ENCODE measurements around the gene SNED1.
"Not testable (repeated sequence)": the region's sequence is repeated elsewhere in the genome, so short reads cannot be mapped to it uniquely, and the experiment has no call there.

The SNED1 gene

DNA sequence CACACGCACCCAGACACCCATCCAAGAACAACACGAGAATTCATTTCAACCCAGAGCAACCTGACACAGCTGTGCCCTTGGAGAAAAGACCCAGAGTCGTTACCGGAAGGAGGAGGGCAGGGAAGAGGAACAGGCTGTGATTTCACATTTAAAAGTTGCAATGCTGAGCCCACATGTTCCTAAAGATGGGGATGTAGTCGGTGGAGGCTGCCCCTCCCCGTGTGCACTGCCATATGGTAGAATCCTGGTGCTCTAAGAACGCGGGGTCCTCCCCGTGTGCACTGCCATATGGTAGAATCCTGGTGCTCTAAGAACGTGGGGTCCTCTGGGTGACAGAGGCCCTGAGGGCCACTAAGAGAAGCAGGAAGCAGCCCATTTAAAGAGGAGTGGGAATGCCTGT is 92.8 kb downstream of the SNED1 start:
- H4K20me1 ChIP-seq (ENCODE audit: control insufficient read depth, insufficient read depth, low read depth, low read length) = 0 out of 2 replicates have a peak, but pooled peaks cover 6% of the 10 kb centered on the region
- H3K9me2 ChIP-seq (replicated peaks; ENCODE audit: control insufficient read depth, low read length) = no peaks in the 10 kb centered on the region
- H3K27ac ChIP-seq (ENCODE audit: low read depth, low read length) = no peak overlapping the region
- no peaks in the 10 kb centered on the region for H3K9me3 ChIP-seq (ENCODE audit: control insufficient read depth, insufficient read depth, low read length)
- H3K4me3 ChIP-seq (ENCODE audit: low read length) = no peak overlapping the region
- no peak overlapping the region for H3K4me2 ChIP-seq (ENCODE audit: low read length)
- peaks cover 10% of the 10 kb centered on the region for H3K4me1 ChIP-seq (ENCODE audit: control insufficient read depth, low read length)
- no peaks in the 10 kb centered on the region for H3K27me3 ChIP-seq (ENCODE audit: control insufficient read depth, low read length)
- peaks cover 94% of the 10 kb centered on the region for H3K36me3 ChIP-seq (ENCODE audit: control insufficient read depth, low read length)
- peaks cover 24% of the 10 kb centered on the region for H3K79me2 ChIP-seq (ENCODE audit: control insufficient read depth, low read length)
- H3F3A ChIP-seq (ENCODE audit: control insufficient read depth, insufficient read depth) = no peaks in the 10 kb centered on the region
- TF ChIP-seq, protein P1, sequence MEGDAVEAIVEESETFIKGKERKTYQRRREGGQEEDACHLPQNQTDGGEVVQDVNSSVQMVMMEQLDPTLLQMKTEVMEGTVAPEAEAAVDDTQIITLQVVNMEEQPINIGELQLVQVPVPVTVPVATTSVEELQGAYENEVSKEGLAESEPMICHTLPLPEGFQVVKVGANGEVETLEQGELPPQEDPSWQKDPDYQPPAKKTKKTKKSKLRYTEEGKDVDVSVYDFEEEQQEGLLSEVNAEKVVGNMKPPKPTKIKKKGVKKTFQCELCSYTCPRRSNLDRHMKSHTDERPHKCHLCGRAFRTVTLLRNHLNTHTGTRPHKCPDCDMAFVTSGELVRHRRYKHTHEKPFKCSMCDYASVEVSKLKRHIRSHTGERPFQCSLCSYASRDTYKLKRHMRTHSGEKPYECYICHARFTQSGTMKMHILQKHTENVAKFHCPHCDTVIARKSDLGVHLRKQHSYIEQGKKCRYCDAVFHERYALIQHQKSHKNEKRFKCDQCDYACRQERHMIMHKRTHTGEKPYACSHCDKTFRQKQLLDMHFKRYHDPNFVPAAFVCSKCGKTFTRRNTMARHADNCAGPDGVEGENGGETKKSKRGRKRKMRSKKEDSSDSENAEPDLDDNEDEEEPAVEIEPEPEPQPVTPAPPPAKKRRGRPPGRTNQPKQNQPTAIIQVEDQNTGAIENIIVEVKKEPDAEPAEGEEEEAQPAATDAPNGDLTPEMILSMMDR (IDR thresholded peaks at IDR 0.05; ENCODE audit: low read depth, low read length, poor library complexity, severe bottlenecking) = no peak
- no peak for TF ChIP-seq EZH2phosphoT487 (IDR thresholded peaks at IDR 0.05; ENCODE audit: borderline replicate concordance, low read length)

DNA sequence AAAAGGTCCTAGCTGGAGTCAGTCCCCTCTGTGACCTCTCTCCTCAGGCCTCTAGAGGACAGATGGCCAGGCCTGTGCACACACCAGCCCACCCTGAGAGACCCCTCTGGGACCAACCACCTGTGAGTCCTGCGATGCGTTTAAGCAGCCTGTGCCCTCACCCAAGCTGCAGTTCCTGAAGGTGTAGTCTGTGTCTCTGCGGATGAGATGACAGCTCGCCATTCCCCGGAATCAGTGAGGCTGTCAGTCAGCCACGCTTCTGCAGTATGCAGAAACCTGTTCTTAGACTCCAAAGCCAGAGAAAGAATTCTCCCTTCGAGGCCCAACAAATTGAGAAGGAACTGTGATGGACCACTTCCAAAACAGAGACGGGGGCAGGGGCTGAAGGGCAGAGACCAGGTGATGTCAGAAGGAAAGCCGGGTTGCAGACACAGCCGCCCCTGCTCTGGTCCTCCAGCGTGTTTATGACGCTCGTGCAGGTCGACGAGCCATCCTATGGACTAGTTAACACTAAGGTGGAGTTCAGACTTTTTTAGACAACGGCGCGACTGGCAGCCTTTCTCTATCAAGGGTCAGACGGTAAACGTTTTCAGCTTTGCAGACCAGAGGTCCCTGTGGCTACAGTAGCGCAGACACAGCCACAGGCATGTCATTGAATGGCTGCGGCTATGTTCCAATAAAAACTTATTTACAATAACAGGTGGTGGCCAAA is 93.5 kb downstream of the SNED1 start:
- H3K9me2 ChIP-seq (replicated peaks; ENCODE audit: control insufficient read depth, low read length) = no peaks in the 10 kb centered on the region
- 0 out of 2 replicates have a peak, but pooled peaks cover 6% of the 10 kb centered on the region for H4K20me1 ChIP-seq (ENCODE audit: control insufficient read depth, insufficient read depth, low read depth, low read length)
- no peaks in the 10 kb centered on the region for H3K9me3 ChIP-seq (ENCODE audit: control insufficient read depth, insufficient read depth, low read length)
- peaks cover 5% of the 10 kb centered on the region; the same call in 1 of the 2 replicates for H3F3A ChIP-seq (ENCODE audit: control insufficient read depth, insufficient read depth)
- no peaks in the 10 kb centered on the region for H3K27me3 ChIP-seq (ENCODE audit: control insufficient read depth, low read length)
- peaks cover 94% of the 10 kb centered on the region for H3K36me3 ChIP-seq (ENCODE audit: control insufficient read depth, low read length)
- no peak overlapping the region for H3K4me2 ChIP-seq (ENCODE audit: low read length)
- H3K4me1 ChIP-seq (ENCODE audit: control insufficient read depth, low read length) = peaks cover 17% of the 10 kb centered on the region
- H3K79me2 ChIP-seq (ENCODE audit: control insufficient read depth, low read length) = peaks cover 30% of the 10 kb centered on the region
- H3K27ac ChIP-seq (ENCODE audit: low read depth, low read length) = no peak overlapping the region
- H3K4me3 ChIP-seq (ENCODE audit: low read length) = no peak overlapping the region
- TF ChIP-seq, protein P1 (IDR thresholded peaks at IDR 0.05; ENCODE audit: low read depth, low read length, poor library complexity, severe bottlenecking) = no peak
- TF ChIP-seq EZH2phosphoT487 (IDR thresholded peaks at IDR 0.05; ENCODE audit: borderline replicate concordance, low read length) = no peak

DNA sequence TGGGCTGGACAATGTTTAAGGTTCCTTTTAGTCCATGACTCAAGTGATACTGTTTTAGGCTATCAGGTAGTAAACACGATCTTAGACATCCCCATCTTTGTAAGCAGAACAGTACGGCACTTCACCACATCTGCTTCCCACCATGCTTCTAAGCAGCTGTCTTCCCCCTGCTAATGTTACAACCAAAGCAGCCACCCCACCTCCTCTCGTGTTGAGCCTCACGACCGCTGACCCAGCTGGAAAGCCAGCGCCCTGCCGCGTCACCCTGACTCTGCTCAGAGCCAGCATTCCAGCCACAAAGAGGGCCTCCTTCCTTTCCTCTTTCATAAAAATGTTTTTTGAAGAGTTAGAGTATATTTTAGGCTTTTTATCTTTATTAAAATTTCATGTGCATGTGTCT is 94.3 kb downstream of the SNED1 start:
- H3K9me2 ChIP-seq (replicated peaks; ENCODE audit: control insufficient read depth, low read length) = no peaks in the 10 kb centered on the region
- H3F3A ChIP-seq (ENCODE audit: control insufficient read depth, insufficient read depth) = peaks cover 11% of the 10 kb centered on the region; the same call in 1 of the 2 replicates
- TF ChIP-seq EZH2phosphoT487 (IDR thresholded peaks at IDR 0.05; ENCODE audit: borderline replicate concordance, low read length) = no peak
- TF ChIP-seq, protein P1 (IDR thresholded peaks at IDR 0.05; ENCODE audit: low read depth, low read length, poor library complexity, severe bottlenecking) = no peak
- H3K36me3 ChIP-seq (ENCODE audit: control insufficient read depth, low read length) = peaks cover 94% of the 10 kb centered on the region
- peaks cover 6% of the 10 kb centered on the region; the same call in 1 of the 2 replicates for H4K20me1 ChIP-seq (ENCODE audit: control insufficient read depth, insufficient read depth, low read depth, low read length)
- H3K4me3 ChIP-seq (ENCODE audit: low read length) = no peak overlapping the region
- no peaks in the 10 kb centered on the region for H3K27me3 ChIP-seq (ENCODE audit: control insufficient read depth, low read length)
- peaks cover 25% of the 10 kb centered on the region for H3K4me1 ChIP-seq (ENCODE audit: control insufficient read depth, low read length)
- H3K4me2 ChIP-seq (ENCODE audit: low read length) = no peak overlapping the region
- H3K27ac ChIP-seq (ENCODE audit: low read depth, low read length) = no peak overlapping the region
- no peaks in the 10 kb centered on the region for H3K9me3 ChIP-seq (ENCODE audit: control insufficient read depth, insufficient read depth, low read length)
- peaks cover 38% of the 10 kb centered on the region for H3K79me2 ChIP-seq (ENCODE audit: control insufficient read depth, low read length)

DNA sequence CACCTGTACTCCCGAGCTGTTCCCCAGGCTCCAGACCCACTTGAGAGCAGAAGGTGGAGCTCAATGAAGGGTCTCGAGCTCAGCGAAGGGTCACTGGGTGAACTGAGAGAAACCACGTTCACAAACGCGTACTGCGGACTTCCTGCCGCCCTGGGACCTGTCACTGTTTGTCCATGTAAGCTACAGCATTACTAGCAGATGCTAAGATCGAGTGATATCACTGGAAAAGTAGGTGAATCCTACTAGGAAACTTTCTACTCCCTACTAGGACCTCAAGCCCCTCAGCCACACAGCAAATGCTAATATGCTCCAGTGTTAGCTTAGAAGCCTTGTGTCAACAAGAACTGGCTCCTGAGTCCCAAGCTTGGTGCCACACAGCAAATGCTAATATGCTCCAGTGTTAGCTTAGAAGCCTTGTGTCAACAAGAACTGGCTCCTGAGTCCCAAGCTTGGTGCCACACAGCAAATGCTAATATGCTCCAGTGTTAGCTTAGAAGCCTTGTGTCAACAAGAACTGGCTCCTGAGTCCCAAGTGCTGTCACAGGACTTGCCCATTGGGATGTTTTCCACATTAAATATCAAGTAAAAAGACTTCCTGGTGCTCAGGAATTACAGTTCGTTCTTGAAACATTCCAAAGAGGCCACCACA is 94.8 kb downstream of the SNED1 start:
- H4K20me1 ChIP-seq (ENCODE audit: control insufficient read depth, insufficient read depth, low read depth, low read length); H3K27me3 ChIP-seq (ENCODE audit: control insufficient read depth, low read length); H3K9me3 ChIP-seq (ENCODE audit: control insufficient read depth, insufficient read depth, low read length); H3K9me2 ChIP-seq (replicated peaks; ENCODE audit: control insufficient read depth, low read length); H3K4me3 ChIP-seq (ENCODE audit: low read length); H3K4me2 ChIP-seq (ENCODE audit: low read length); H3K27ac ChIP-seq (ENCODE audit: low read depth, low read length): not testable (repeated sequence)
- H3K4me1 ChIP-seq (ENCODE audit: control insufficient read depth, low read length) = peaks cover 29% of the 10 kb centered on the region
- H3K36me3 ChIP-seq (ENCODE audit: control insufficient read depth, low read length) = peaks cover 94% of the 10 kb centered on the region
- peaks cover 11% of the 10 kb centered on the region; the same call in 1 of the 2 replicates for H3F3A ChIP-seq (ENCODE audit: control insufficient read depth, insufficient read depth)
- peaks cover 44% of the 10 kb centered on the region for H3K79me2 ChIP-seq (ENCODE audit: control insufficient read depth, low read length)

Measured in DOHH2 (cell line).